GM18498 (cell line): ENCODE results near the gene SDR39U1.
A peak's percentile ranks its signal among the peaks of the same experiment; 100 is the strongest.

Source experiments
- ATAC-seq: cut with Tn5 transposase; IDR thresholded peaks from one replicate; pipeline ENCODE4 v1.9.1; 2021; ENCODE audit warnings: mild to moderate bottlenecking, moderate library complexity; ENCODE audit not compliant: unreplicated experiment

Gene SDR39U1

GRCh38 chr14:24414077-24414476 is 28.5 kb downstream of the SDR39U1 start:
- ATAC-seq: no peak

DNA sequence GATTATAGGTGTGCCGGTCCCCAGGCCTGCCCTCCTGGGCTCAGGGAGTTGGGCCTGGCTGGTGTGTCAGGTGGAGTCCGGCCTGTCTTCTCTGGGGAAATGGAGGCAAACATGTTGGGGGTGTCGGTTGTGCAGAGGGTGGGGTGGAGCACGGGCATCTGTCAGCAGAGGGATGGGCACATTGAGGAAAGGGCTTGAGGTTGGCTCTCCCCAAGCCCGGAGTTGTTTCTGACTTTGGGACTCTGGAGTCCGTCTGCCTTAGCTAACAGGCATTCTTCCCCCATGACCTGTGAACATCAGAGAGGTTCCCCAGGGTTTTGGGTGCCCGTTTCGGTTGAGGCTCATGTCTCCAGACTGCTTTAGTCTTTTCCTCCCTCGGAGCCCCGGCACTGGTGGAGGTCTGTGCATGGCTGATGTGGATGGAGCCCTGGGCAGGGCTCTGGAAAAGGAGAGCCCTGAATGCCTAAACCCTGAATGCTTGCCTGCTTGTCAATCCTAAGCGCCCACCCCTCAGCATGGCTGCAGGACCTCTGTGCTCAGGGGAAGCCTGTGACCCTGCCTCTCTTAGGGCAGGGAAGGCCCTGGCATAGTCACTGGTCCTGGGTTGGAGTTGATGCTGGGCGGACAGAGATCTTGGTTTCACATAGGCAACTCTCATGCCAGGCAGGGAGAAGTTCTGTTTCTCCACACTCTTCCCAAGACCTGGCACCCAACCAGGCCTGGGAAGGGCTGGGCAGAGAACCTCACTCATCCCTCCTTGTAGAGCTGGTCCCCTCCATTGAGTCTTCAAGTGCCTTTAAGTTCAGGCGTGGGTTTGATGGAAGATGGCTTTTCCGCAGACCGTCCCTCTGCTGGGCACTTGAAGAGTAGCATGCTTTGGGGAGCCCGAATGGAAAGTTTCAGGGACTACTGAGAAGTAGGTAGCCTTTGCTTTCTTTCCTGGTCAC is 30.9 kb downstream of the SDR39U1 start:
- ATAC-seq: peak; percentile 72

GRCh38 chr14:24409956-24410355 is 32.6 kb downstream of the SDR39U1 start:
- no peak for ATAC-seq

DNA sequence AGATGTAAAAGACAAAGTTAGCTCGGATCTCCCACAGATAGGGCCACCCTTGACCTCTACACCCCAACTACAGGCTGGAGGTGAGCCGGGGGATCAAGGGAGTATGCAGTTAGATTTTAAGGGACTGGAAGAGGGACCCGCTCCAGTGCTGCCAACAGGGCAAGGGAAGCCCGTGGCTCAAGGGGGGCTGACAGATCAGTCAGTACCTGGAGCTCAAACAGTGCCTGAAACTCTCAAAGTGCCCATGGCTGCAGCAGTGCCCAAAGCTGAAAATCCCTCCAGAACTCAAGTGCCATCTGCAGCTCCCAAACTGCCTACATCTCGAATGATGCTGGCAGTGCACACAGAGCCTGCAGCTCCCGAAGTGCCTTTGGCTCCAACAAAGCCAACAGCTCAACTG is 33.4 kb downstream of the SDR39U1 start:
- no peak for ATAC-seq

DNA sequence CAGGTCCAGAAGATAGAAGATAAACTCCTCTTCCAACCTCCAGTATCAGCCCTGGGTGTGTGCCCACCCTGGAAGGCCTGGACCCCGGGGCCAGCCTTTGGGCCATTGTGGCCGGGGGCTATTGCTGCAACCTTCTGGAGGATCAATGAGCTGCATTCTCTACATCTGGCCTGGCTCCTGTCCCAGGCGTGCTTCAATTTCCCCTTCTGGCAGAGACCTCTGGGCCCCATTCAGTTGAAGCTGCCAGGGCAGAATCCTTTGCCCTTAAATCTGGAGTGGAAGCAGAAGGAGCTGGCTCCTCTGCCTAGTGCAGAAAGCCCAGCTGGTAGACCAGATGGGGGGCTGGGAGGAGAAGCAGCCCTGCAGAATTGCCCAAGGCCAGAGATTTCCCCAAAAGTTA is 33.8 kb downstream of the SDR39U1 start:
- ATAC-seq: no peak

GRCh38 chr14:24407608-24408325 is 34.8 kb downstream of the SDR39U1 start:
- ATAC-seq: no peak

GRCh38 chr14:24406416-24406815 is 36.2 kb downstream of the SDR39U1 start:
- ATAC-seq: no peak

DNA sequence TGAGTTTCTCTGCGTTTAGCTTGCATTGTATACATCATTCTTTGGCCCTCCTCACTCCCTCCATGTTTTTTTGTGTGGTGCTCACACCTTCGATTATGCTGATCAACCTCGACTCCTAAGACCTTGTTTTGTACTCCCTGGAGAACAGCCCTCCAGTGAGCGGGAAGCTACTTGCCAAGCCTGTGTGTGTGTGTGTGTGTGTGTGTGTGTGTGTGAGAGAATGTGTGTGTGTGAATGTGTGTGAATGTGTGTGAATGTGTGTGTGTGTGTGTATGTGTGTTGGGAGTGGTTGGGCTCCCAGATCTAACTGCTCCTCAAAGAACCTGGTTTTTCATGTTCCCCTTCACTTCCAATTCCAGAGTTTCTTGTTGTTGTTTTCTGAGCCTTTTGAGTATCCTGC is 37.8 kb downstream of the SDR39U1 start:
- no peak for ATAC-seq

DNA sequence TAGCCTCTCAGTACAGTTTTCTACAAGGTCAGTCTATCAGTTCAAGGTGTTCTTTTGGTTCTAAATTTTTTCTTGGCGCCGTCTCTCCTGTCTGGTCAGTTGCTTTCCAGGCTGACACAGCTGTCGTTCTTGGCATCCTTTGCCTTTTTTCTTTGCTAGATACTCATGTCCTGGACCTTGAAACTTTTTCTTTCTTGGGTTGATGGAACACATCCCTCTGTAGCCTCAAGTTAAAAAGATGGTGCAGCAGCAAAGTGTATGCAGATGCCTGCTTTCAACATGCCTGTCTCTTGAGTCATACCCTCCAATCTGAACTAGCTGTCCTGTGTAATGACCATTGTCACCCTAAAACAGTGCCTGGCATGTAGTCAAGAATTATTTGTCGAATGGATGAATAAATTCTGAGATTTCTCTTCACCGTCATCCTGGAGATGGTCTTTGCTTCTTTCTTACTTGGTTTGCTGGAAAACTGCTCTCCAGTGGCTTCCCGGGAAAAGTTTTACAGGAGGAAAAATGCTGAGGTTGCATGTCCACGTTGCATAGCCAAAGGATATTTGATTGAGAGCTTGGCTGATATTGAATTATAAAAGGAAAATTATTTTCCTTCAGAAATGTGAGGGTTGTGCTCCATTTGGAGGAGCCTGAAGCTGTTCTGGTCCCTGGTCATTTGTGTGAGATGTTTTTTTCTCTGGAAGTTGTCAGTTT is 39.1 kb downstream of the SDR39U1 start:
- no peak for ATAC-seq

- no peak for ATAC-seq
Measured at GRCh38 chr14:24401810-24402702, 40.5 kb downstream of the SDR39U1 start.

- ATAC-seq: no peak
Measured at GRCh38 chr14:24399999-24400718, 42.4 kb downstream of the SDR39U1 start.

DNA sequence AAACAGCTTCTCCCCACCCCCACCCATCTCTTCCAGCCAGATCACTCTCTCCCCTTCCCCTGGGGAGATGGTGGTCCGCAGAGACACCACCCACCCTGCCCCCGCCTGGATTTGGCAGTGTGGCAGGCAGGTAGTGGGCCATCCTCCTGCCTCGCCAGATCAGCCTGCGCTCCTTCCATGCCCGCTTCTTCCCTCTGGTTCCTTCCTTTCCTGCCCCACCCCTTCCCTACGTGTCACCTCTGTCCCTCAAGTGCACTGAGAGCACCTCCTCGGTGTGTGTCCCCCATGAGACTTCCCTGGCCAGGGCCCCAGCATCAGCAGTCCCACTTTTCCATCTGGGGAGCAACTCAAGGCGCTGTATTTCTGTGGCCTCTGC is 43.1 kb downstream of the SDR39U1 start:
- no peak for ATAC-seq

DNA sequence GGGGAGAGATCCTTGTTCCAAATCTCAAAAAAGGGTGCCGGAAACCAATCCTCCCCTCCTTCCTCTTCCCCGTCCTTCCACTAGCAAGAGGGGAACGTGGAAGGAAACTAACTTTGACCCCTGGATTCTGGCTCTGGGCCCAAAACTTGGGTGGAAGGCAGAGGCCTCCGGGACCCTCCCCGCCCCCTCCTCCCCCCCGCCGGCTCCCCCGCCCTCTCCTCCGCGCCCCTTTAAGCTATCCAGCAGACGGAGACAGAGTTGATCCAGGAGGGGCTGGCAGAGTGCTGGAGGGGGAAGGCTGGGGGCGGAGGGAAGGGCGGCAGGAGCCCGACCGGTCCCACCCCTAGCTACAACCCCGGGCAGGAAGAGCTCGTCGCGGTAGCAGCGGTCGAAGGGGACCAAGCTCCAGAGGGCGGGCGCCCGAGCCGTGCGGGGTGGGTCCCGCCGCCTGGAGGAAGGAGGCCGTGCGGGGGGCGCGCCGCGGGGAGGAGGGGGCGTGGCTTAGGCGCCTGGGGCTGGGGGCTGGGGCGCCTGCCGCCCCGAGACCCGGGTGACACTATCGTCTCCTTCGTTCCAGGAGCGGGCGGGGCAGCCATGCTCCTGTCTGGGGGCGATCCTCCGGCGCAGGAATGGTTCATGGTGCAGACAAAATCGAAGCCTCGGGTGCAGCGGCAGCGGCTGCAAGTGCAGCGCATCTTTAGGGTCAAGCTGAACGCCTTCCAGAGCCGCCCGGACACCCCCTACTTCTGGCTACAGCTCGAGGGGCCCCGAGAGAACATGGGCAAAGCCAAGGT is 43.7 kb downstream of the SDR39U1 start, which contains the start of gene NYNRIN:
TSS of gene NYNRIN (plus strand) at position 351 of the 794 bp plus-strand sequence. CDS start at position 595, 244 bp downstream.
- ATAC-seq: no peak

DNA sequence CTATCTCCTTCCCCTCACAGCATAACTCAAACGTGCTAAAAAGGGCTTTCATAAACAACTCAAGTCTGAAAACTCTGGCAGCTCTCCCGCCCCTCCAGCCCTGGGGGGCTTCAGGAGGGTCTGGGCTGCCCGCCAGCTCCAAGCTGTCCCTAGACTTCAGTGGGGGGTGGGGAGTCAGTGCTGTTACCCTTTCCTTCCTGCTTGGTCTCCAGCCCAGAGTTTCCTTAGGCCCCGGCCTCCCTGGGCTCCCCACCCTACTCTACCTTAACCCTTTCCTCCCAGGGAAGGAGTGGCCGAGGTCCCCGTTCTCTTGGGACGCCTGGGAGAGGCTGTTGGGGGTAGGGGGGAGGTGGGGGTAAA is 44.3 kb downstream of the SDR39U1 start:
- no peak for ATAC-seq

GRCh38 chr14:24397639-24398292 is 44.8 kb downstream of the SDR39U1 start:
- no peak for ATAC-seq

DNA sequence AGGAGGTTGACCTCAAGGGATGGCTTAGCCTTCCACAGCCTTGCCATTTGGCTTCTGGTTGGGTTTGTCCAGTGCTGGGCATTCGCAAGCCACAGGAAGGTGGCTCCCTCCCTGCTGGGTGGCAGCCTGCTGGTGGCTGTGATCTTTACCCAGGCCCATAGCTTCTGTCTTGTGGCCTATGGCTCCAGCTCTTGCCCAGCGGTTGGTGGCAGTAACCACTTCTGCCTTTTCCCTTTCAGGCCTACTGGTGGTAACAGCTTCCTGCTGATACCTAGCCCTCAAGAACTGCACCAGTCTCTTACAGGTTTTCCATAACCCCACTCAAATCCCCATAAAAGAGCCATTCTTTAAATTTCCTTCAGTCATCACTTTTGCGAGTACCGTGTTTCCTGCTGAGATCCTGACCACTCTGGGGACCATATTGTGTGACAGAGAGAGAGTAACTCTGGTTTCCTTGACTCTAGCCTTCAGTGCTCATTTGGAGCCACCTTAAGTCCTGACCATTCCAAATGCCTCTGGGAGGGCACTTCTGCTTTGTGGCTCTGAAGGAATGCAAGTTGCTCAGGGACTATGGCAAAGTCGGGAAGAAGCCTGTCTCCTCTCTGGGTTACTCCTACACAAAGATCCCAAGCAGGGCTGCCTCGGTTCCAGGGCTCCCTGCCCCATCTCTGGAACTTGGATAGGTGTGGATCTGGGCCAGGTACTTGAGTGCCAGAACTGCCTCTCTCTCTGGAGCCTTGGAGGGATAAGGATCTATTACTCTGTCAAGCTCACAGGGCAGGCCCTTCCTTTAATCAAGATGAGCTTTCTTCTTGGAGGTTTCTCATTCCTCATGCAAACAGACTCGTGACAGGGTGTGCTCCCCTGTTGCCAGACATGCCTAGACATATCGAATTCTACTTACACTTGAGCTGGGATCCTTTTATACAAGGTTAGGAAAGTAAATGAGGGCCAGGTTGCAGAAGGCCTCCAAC is 46.7 kb downstream of the SDR39U1 start:
- no peak for ATAC-seq

DNA sequence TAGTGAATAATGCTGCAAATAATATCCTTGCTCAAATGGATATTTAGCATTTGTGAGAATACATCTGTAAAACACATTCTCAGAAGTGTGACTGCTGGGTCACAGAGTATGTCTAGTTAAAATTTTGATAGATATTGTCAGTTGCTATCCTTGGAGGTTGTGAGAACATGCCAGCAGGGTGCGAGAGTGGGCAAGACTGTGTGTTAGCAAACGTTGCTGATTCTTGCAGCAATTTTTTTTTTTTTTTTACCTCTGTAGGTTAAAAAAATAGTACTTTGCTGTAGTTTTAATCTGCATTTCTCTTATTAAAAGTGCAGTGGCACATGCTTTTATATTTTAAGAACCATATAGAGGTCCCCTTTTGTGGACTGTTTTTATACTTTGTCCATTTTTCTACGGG is 48.3 kb downstream of the SDR39U1 start:
- ATAC-seq: no peak
